ENCODE measurements around the gene PLA2G4E.

Gene PLA2G4E

GRCh38 chr15:42048821-42049200 is 28.0 kb upstream of the PLA2G4E start:
- no peak overlapping the region for H3K4ac ChIP-seq (ENCODE audit: low read depth in 1 of 2, low read length in 2 of 2)

GRCh38 chr15:42048080-42048820 is 27.4 kb upstream of the PLA2G4E start:
- no peak overlapping the region for H4K8ac ChIP-seq (ENCODE audit: low read length)
- H3K27ac ChIP-seq (ENCODE audit: low read length, poor library complexity, severe bottlenecking): no peak overlapping the region
- H4K91ac ChIP-seq (ENCODE audit: low read length): no peak overlapping the region
- no peaks in the 10 kb centered on the region for H3K79me1 ChIP-seq (replicated peaks; ENCODE audit: low read length, poor library complexity, severe bottlenecking)
- WGBS: 79% methylated on average over 8 of the region's 9 CpGs
- no peak overlapping the region for H2BK15ac ChIP-seq (ENCODE audit: low read depth, poor library complexity, severe bottlenecking)
- H2BK5ac ChIP-seq (ENCODE audit: low read depth, low read length, poor library complexity, severe bottlenecking): no peak overlapping the region
- H3K9me3 ChIP-seq (ENCODE audit: control insufficient read depth, low read length): no peaks in the 10 kb centered on the region
- DNase-seq: no peak
- H3K4me3 ChIP-seq (ENCODE audit: insufficient read depth in 1 of 2, low read depth in 1 of 2, low read length in 2 of 2): no peak overlapping the region
- H3K14ac ChIP-seq (ENCODE audit: low read length in 2 of 2): no peak overlapping the region
- no peaks in the 10 kb centered on the region for H3K36me3 ChIP-seq (ENCODE audit: control insufficient read depth in 1 of 2, insufficient read depth in 2 of 2, low read depth in 1 of 2, low read length in 2 of 2)
- no peak overlapping the region for H2BK12ac ChIP-seq (ENCODE audit: low read length in 2 of 2)
- no peak overlapping the region for H3K4ac ChIP-seq (ENCODE audit: low read depth in 1 of 2, low read length in 2 of 2)
- H3K4me2 ChIP-seq (ENCODE audit: low read length, poor library complexity, severe bottlenecking): no peak overlapping the region
- H3K23ac ChIP-seq (ENCODE audit: low read length in 2 of 2): no peak overlapping the region
- H3K9ac ChIP-seq (ENCODE audit: low read length): no peak overlapping the region
- no peak overlapping the region for H3K18ac ChIP-seq (ENCODE audit: low read depth in 1 of 2, low read length in 2 of 2)
- no peak overlapping the region for H2AK5ac ChIP-seq (ENCODE audit: low read length, severe bottlenecking)
- no peak overlapping the region for H2AFZ ChIP-seq (ENCODE audit: low read depth, low read length)
- no peaks in the 10 kb centered on the region for H3K4me1 ChIP-seq (ENCODE audit: control insufficient read depth, insufficient read depth, low read depth, low read length)
- H2BK120ac ChIP-seq (ENCODE audit: low read depth, low read length): no peak overlapping the region
- peaks cover 39 to 70% of the 10 kb centered on the region in 2 experiments for H3K27me3 ChIP-seq (ENCODE audit: control insufficient read depth in 1 of 2, insufficient read depth in 1 of 2, low read length in 2 of 2)

More at GRCh38 chr15:42048821-42049200, 28.0 kb upstream of the PLA2G4E start:
- WGBS: 57% methylated on average over 5 of the region's 8 CpGs
- Histone ChIP-seq H3K4me2 (ENCODE audit: low read length, poor library complexity, severe bottlenecking) (no peak overlapping the region), H3K23ac (ENCODE audit: low read length in 2 of 2) (no peak overlapping the region), H3K9me3 (ENCODE audit: control insufficient read depth, low read length) (no peaks in the 10 kb centered on the region), H2BK120ac (ENCODE audit: low read depth, low read length) (no peak overlapping the region), H4K8ac (ENCODE audit: low read length) (no peak overlapping the region), H2BK5ac (ENCODE audit: low read depth, low read length, poor library complexity, severe bottlenecking) (no peak overlapping the region), H2BK12ac (ENCODE audit: low read length in 2 of 2) (no peak overlapping the region), H2AK5ac (ENCODE audit: low read length, severe bottlenecking) (no peak overlapping the region), H2AFZ (ENCODE audit: low read depth, low read length) (no peak overlapping the region), H3K4me1 (ENCODE audit: control insufficient read depth, insufficient read depth, low read depth, low read length) (no peaks in the 10 kb centered on the region), H3K36me3 (ENCODE audit: control insufficient read depth in 1 of 2, insufficient read depth in 2 of 2, low read depth in 1 of 2, low read length in 2 of 2) (no peaks in the 10 kb centered on the region), H2BK15ac (ENCODE audit: low read depth, poor library complexity, severe bottlenecking) (no peak overlapping the region), H3K9ac (ENCODE audit: low read length) (no peak overlapping the region), H3K27ac (ENCODE audit: low read length, poor library complexity, severe bottlenecking) (no peak overlapping the region), H4K91ac (ENCODE audit: low read length) (no peak overlapping the region), H3K4me3 (ENCODE audit: insufficient read depth in 1 of 2, low read depth in 1 of 2, low read length in 2 of 2) (no peak overlapping the region), H3K14ac (ENCODE audit: low read length in 2 of 2) (no peak overlapping the region), H3K27me3 (ENCODE audit: control insufficient read depth in 1 of 2, insufficient read depth in 1 of 2, low read length in 2 of 2) (peaks cover 40 to 74% of the 10 kb centered on the region in 2 experiments), H3K79me1 (replicated peaks; ENCODE audit: low read length, poor library complexity, severe bottlenecking) (no peaks in the 10 kb centered on the region), H3K18ac (ENCODE audit: low read depth in 1 of 2, low read length in 2 of 2) (no peak overlapping the region)
- no peak for DNase-seq

GRCh38 chr15:42046597-42046996 is 25.8 kb upstream of the PLA2G4E start:
- Histone ChIP-seq H3K18ac (ENCODE audit: low read depth in 1 of 2, low read length in 2 of 2) (no peak overlapping the region), H2BK12ac (ENCODE audit: low read length in 2 of 2) (no peak overlapping the region), H2BK15ac (ENCODE audit: low read depth, poor library complexity, severe bottlenecking) (no peak overlapping the region), H3K9me3 (ENCODE audit: control insufficient read depth, low read length) (no peaks in the 10 kb centered on the region), H2AFZ (ENCODE audit: low read depth, low read length) (no peak overlapping the region), H3K79me1 (replicated peaks; ENCODE audit: low read length, poor library complexity, severe bottlenecking) (no peaks in the 10 kb centered on the region), H3K4me1 (ENCODE audit: control insufficient read depth, insufficient read depth, low read depth, low read length) (no peaks in the 10 kb centered on the region), H2AK5ac (ENCODE audit: low read length, severe bottlenecking) (no peak overlapping the region), H3K9ac (ENCODE audit: low read length) (no peak overlapping the region), H3K14ac (ENCODE audit: low read length in 2 of 2) (no peak overlapping the region), H3K4ac (ENCODE audit: low read depth in 1 of 2, low read length in 2 of 2) (no peak overlapping the region), H2BK5ac (ENCODE audit: low read depth, low read length, poor library complexity, severe bottlenecking) (no peak overlapping the region), H2BK120ac (ENCODE audit: low read depth, low read length) (no peak overlapping the region), H3K23ac (ENCODE audit: low read length in 2 of 2) (no peak overlapping the region), H3K27ac (ENCODE audit: low read length, poor library complexity, severe bottlenecking) (no peak overlapping the region), H4K91ac (ENCODE audit: low read length) (no peak overlapping the region), H3K36me3 (ENCODE audit: control insufficient read depth in 1 of 2, insufficient read depth in 2 of 2, low read depth in 1 of 2, low read length in 2 of 2) (no peaks in the 10 kb centered on the region), H3K4me2 (ENCODE audit: low read length, poor library complexity, severe bottlenecking) (no peak overlapping the region), H3K4me3 (ENCODE audit: insufficient read depth in 1 of 2, low read depth in 1 of 2, low read length in 2 of 2) (no peak overlapping the region), H4K8ac (ENCODE audit: low read length) (no peak overlapping the region), H3K27me3 (ENCODE audit: control insufficient read depth in 1 of 2, insufficient read depth in 1 of 2, low read length in 2 of 2) (peaks cover 34 to 60% of the 10 kb centered on the region in 2 experiments)
- no peak for DNase-seq
- WGBS: 100% methylated on average over 1 of the region's 2 CpGs

DNA sequence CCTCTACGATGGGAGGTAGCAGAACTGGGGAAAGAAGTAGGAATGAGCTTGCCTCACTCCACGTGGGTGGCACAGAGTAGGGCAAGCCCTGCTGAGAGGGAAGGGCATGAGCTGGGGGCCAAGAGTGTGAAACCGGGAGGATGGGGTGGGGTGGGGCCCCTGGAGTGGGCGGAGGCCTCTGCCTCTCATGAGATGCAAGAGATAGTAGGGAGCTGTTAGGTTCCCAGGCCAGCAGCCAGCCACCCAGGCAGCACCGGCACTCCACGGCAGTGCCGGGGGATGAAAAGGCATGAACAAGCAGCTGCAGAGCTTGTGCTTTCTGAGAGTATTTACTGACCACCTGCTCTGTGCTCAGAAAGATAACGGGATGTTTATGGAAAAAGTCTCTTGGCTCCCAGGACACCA is 24.4 kb upstream of the PLA2G4E start:
- no peak overlapping the region for H3K4ac ChIP-seq (ENCODE audit: low read depth in 1 of 2, low read length in 2 of 2)
- H3K4me1 ChIP-seq (ENCODE audit: control insufficient read depth, insufficient read depth, low read depth, low read length): no peaks in the 10 kb centered on the region
- H2AK5ac ChIP-seq (ENCODE audit: low read length, severe bottlenecking): no peak overlapping the region
- H3K27me3 ChIP-seq (ENCODE audit: control insufficient read depth in 1 of 2, insufficient read depth in 1 of 2, low read length in 2 of 2): peaks cover 30 to 51% of the 10 kb centered on the region in 2 experiments
- H3K18ac ChIP-seq (ENCODE audit: low read depth in 1 of 2, low read length in 2 of 2): no peak overlapping the region
- no peak for DNase-seq
- no peaks in the 10 kb centered on the region for H3K36me3 ChIP-seq (ENCODE audit: control insufficient read depth in 1 of 2, insufficient read depth in 2 of 2, low read depth in 1 of 2, low read length in 2 of 2)
- no peak overlapping the region for H3K27ac ChIP-seq (ENCODE audit: low read length, poor library complexity, severe bottlenecking)
- no peak overlapping the region for H2BK5ac ChIP-seq (ENCODE audit: low read depth, low read length, poor library complexity, severe bottlenecking)
- no peak overlapping the region for H3K14ac ChIP-seq (ENCODE audit: low read length in 2 of 2)
- no peak overlapping the region for H3K9ac ChIP-seq (ENCODE audit: low read length)
- H2AFZ ChIP-seq (ENCODE audit: low read depth, low read length): no peak overlapping the region
- 66% methylated on average over 8 of the region's 8 CpGs for WGBS
- no peak overlapping the region for H4K8ac ChIP-seq (ENCODE audit: low read length)
- H3K9me3 ChIP-seq (ENCODE audit: control insufficient read depth, low read length): no peaks in the 10 kb centered on the region
- no peak overlapping the region for H3K4me3 ChIP-seq (ENCODE audit: insufficient read depth in 1 of 2, low read depth in 1 of 2, low read length in 2 of 2)
- H3K4me2 ChIP-seq (ENCODE audit: low read length, poor library complexity, severe bottlenecking): no peak overlapping the region
- no peak overlapping the region for H2BK12ac ChIP-seq (ENCODE audit: low read length in 2 of 2)
- H2BK120ac ChIP-seq (ENCODE audit: low read depth, low read length): no peak overlapping the region
- H4K91ac ChIP-seq (ENCODE audit: low read length): no peak overlapping the region
- H2BK15ac ChIP-seq (ENCODE audit: low read depth, poor library complexity, severe bottlenecking): no peak overlapping the region
- H3K79me1 ChIP-seq (replicated peaks; ENCODE audit: low read length, poor library complexity, severe bottlenecking): no peaks in the 10 kb centered on the region
- no peak overlapping the region for H3K23ac ChIP-seq (ENCODE audit: low read length in 2 of 2)

All from mesenchymal stem cell (in vitro differentiated cells and primary cell).